K562 (cell line): ENCODE results near the gene NRXN2. TPM values are rescaled to one million over a fixed set of nuclear protein-coding genes. Genes with fewer than 3 reads are reported as not detected.

Experiments
- ATAC-seq: fragments of 200-7000 bp; cut with Tn5 transposase; 3 replicates; pipeline ENCODE4 v1.9.1; 2020; ENCODE audit warnings: moderate library complexity
- BruUV-seq: library from RNA; stranded (reverse); fragments of 400-500 nt; replicated peaks from 2 replicates; lab custom pipeline; 2021; lab: Mats Ljungman, UMichigan
- CTCF ChIA-PET: fragments of 300-600 bp; formaldehyde crosslinking; extraction: SDS; loops from one replicate; lab custom pipeline; 2021; ENCODE audit warnings: low intra/inter-chr PET ratio; lab: Yijun Ruan, JAX
- POLR2A ChIA-PET: fragments of 300-600, 350-650 bp; sonication (Branson Sonifier 250); formaldehyde crosslinking; extraction: SDS; loops from one replicate; lab custom pipeline; 2021; ENCODE audit warnings: antibody characterized with exemption, inconsistent platforms; lab: Yijun Ruan, JAX
- DNase-seq, 4 experiments: peaks; one replicate each; pipeline versions ENCODE4 v3.0.0 to v3.0.0-alpha.2; 2011 to 2018; ENCODE audit warnings: low spot score in 3 of 4, mixed read lengths in 3 of 4; ENCODE audit errors: extremely low read depth in 1 of 4
- FAIRE-seq: peaks from 2 replicates; lab custom pipeline; 2011; peaks lifted over from hg19 to GRCh38; lab: Jason Lieb, UNC
- H2AFZ ChIP-seq: 2 replicates; pipeline ENCODE4 v1.6.0; 2011; ENCODE audit warnings: low read depth, low read length, control low read depth, inconsistent platforms
- H3K27ac ChIP-seq: fragments of 200-600 bp; 3 replicates; pipeline ENCODE4 v1.8.0; 2011; ENCODE audit warnings: low read depth, mild to moderate bottlenecking, control low read depth, inconsistent platforms, low read length, moderate library complexity, mixed read lengths; ENCODE audit errors: extremely low read depth
- H3K27me3 ChIP-seq, 2 experiments: fragments of 300-600 bp in 1 of 2; 2 replicates in 1 of 2; 3 replicates in 1 of 2; pipeline versions ENCODE4 v1.6.0 to v1.8.0; 2011; ENCODE audit warnings: inconsistent platforms in 2 of 2, low read length in 2 of 2, mild to moderate bottlenecking in 1 of 2, mixed read lengths in 1 of 2, moderate library complexity in 1 of 2; ENCODE audit not compliant: control insufficient read depth in 2 of 2, insufficient read depth in 2 of 2
- H3K36me3 ChIP-seq: fragments of 300-600 bp; 3 replicates; pipeline ENCODE4 v1.8.0; 2011; ENCODE audit warnings: mild to moderate bottlenecking, low read length, inconsistent platforms; ENCODE audit not compliant: control insufficient read depth, insufficient read depth
- H3K4me1 ChIP-seq, 2 experiments: fragments of 200-600 bp in 1 of 2; replicated peaks in 1 of 2; 2 replicates in 1 of 2; 3 replicates in 1 of 2; pipeline versions ENCODE4 v1.5.1 to v1.8.0; 2011; ENCODE audit warnings: inconsistent platforms in 2 of 2, low read length in 2 of 2, mild to moderate bottlenecking in 1 of 2, mixed read lengths in 1 of 2, moderate library complexity in 1 of 2; ENCODE audit not compliant: control insufficient read depth in 2 of 2, insufficient read depth in 2 of 2
- H3K4me2 ChIP-seq: 2 replicates; pipeline ENCODE4 v1.6.1; 2011; ENCODE audit warnings: low read length, control low read depth, inconsistent platforms, mixed read lengths; ENCODE audit not compliant: insufficient read depth
- H3K4me3 ChIP-seq: fragments of 200-600 bp; sonication (generic), shearing (Covaris generic); 2 replicates; pipeline ENCODE4 v1.5.1; 2016; ENCODE audit warnings: control low read depth, inconsistent platforms
- H3K79me2 ChIP-seq: fragments of 200-600 bp; 3 replicates; pipeline ENCODE4 v1.8.0; 2011; ENCODE audit warnings: low read length, inconsistent platforms; ENCODE audit not compliant: control insufficient read depth, insufficient read depth
- H3K9ac ChIP-seq, 2 experiments: 2 replicates each; pipeline versions ENCODE4 v1.6.0 to v1.6.1; 2011; ENCODE audit warnings: low read depth in 2 of 2, low read length in 2 of 2, control low read depth in 1 of 2, inconsistent platforms in 1 of 2, mild to moderate bottlenecking in 1 of 2, mixed read lengths in 1 of 2; ENCODE audit not compliant: insufficient read depth in 1 of 2
- H3K9me1 ChIP-seq: one replicate; pipeline ENCODE4 v1.6.0; 2011; ENCODE audit warnings: inconsistent platforms, mild to moderate bottlenecking, low read length, moderate library complexity; ENCODE audit not compliant: control insufficient read depth, insufficient read depth
- H3K9me3 ChIP-seq: replicated peaks from 2 replicates; pipeline ENCODE4 v1.5.1; 2011; ENCODE audit warnings: low read depth, low read length, inconsistent platforms; ENCODE audit not compliant: control insufficient read depth, insufficient read depth
- H4K20me1 ChIP-seq: replicated peaks from 2 replicates; pipeline ENCODE4 v1.6.1; 2011; ENCODE audit warnings: low read length, inconsistent platforms, mixed read lengths; ENCODE audit not compliant: control insufficient read depth, insufficient read depth
- ETS1 ChIP-seq: conservative IDR thresholded peaks from 2 replicates; pipeline ENCODE4 v1.6.1; 2011; ENCODE audit warnings: low read depth, mild to moderate bottlenecking, low read length; ENCODE audit not compliant: control insufficient read depth
- RBM25 ChIP-seq: fragments of 200-400 bp; formaldehyde crosslinking; IDR thresholded peaks from 2 replicates; pipeline ENCODE4 v1.6.1; 2018; ENCODE audit warnings: low read length, low read depth, moderate library complexity; ENCODE audit not compliant: severe bottlenecking
- WGBS: fragments of 100-300 bp; shearing (Covaris generic); methylation state at CpG from one replicate; pipeline ENCODE4 v1.1.6; 2016; ENCODE audit warnings: low coverage, mixed read lengths; ENCODE audit not compliant: insufficient coverage; ENCODE audit errors: missing lambda C conversion rate; 5-methylcytosine and 5-hydroxymethylcytosine counted together
- in situ Hi-C: fragments of 300-500 bp; cut with MboI; formaldehyde crosslinking; loops from 4 replicates; pipeline ENCODE4 v1.15.0; 2018; ENCODE audit warnings: inconsistent platforms, mixed read lengths
- intact Hi-C: fragments of 100-400 bp; cut with micrococcal nuclease; formaldehyde crosslinking; loops from 2 replicates; pipeline ENCODE4 v1.14.2; 2022
- polyA plus RNA-seq, 8 experiments: library from polyadenylated mRNA; depleted of rRNA in 4 of 8; stranded (reverse) in 5 of 8; unstranded in 3 of 8; fragments of >200 nt; fragmentation: Nextera tagmentation in 2 of 8; fragmentation: Illumina TruSeq in 1 of 8; extraction: Ambion mirVana in 2 of 8; extraction: Trizol in 1 of 8; gene quantifications; 2 replicates each; pipeline versions ENCODE4 v1.2.1 to v1.2.3, GENCODE V29; 2011 to 2014; ENCODE audit warnings: inconsistent platforms in 1 of 8, missing spikeins in 1 of 8
- total RNA-seq, 7 experiments: library from RNA; depleted of rRNA in 6 of 7; stranded (reverse); fragments of >200 nt in 6 of 7; fragmentation: Illumina TruSeq in 2 of 7; extraction: Trizol in 2 of 7; gene quantifications; 2 replicates each; pipeline versions ENCODE4 v1.2.1 to v1.2.3, GENCODE V29; 2011 to 2021; ENCODE audit warnings: low replicate concordance in 1 of 7

Gene NRXN2
- total and polyA plus RNA-seq, 9 of the 15 experiments (the other 6 are each of a cell fraction or from before 2014, with no cell fraction given) = 0.07 to 0.47 (median 0.15) TPM; not detected in 4

GRCh38 chr11:64758330-64759079 is 35.5 kb upstream of the NRXN2 start:
- WGBS = 78% methylated on average over 15 of the region's 15 CpGs
- in situ Hi-C loops = no loop called here
- BruUV-seq = no TSS peak

More at GRCh38 chr11:64758330-64759079, 35.5 kb upstream of the NRXN2 start:
- Histone ChIP-seq H3K79me2 (no peaks in the 10 kb centered on the region), H3K36me3 (peaks cover 17% of the 10 kb centered on the region; the same call in 2 of the 3 replicates), H4K20me1 (peaks cover 9% of the 10 kb centered on the region), H2AFZ (no peak overlapping the region), H3K4me1 (peaks cover 21 to 73% of the 10 kb centered on the region in 2 experiments), H3K9me3 (no peaks in the 10 kb centered on the region), H3K4me2 (no peak overlapping the region), H3K27ac (no peak overlapping the region), H3K9ac (peak overlapping the region in 1 of 2 experiments; percentile 61; a peak in 2 of 4 replicates), H3K9me1 (peaks cover 6% of the 10 kb centered on the region), H3K27me3 (no peaks in the 10 kb centered on the region), H3K4me3 (no peak overlapping the region)
- CTCF ChIA-PET = no interaction called here
- ATAC-seq (no peak), FAIRE-seq (no peak), DNase-seq (peak in 1 of 4 experiments; percentile 8)
- intact Hi-C loops = no loop called here
- TF ChIP-seq RBM25 (peak; percentile 34), ETS1 (no peak)
- POLR2A ChIA-PET = interaction anchor here (0.6 to 3.9 kb wide), 4 partner anchors 9 to 507 kb away, joined by 3 to 18 read pairs (median 4); no protein-coding TSS in a partner anchor
